ENCODE results near the gene MAST4.

The MAST4 gene

GRCh38 chr5:67090593-67090992 is 494.4 kb downstream of the MAST4 start:
- Histone ChIP-seq H3K9me3 (ENCODE audit: control insufficient read depth, insufficient read depth, low read depth, low read length) (no peaks in the 10 kb centered on the region), H3K36me3 (ENCODE audit: control insufficient read depth in 2 of 2, insufficient read depth in 1 of 2, low read length in 2 of 2) (no peaks in the 10 kb centered on the region), H3K27ac (ENCODE audit: extremely low read depth, low read depth, low read length) (no peak overlapping the region), H3K4me1 (ENCODE audit: control insufficient read depth, insufficient read depth, low read length) (peaks cover 7% of the 10 kb centered on the region), H3K4me3 (ENCODE audit: low read depth, low read length) (no peak overlapping the region)
- ChIA-PET POLR2A (no interaction called here), CTCF (interaction anchor here (0.6 kb wide), 1 partner anchor 17 kb away, joined by 3 read pairs; no protein-coding TSS in a partner anchor)
- TF ChIP-seq ZNF302 (tag by site-specific recombination; IDR thresholded peaks at IDR 0.05; ENCODE audit: low read depth), result no peak

- CTCF ChIA-PET, result no interaction called here
- Histone ChIP-seq H3K36me3 (ENCODE audit: control insufficient read depth in 2 of 2, insufficient read depth in 1 of 2, low read length in 2 of 2) (no peaks in the 10 kb centered on the region), H3K4me1 (ENCODE audit: control insufficient read depth, insufficient read depth, low read length) (peaks cover 14% of the 10 kb centered on the region), H3K27ac (ENCODE audit: extremely low read depth, low read depth, low read length) (no peak overlapping the region), H3K4me3 (ENCODE audit: low read depth, low read length) (no peak overlapping the region), H3K9me3 (ENCODE audit: control insufficient read depth, insufficient read depth, low read depth, low read length) (no peaks in the 10 kb centered on the region)
- POLR2A ChIA-PET, result no interaction called here
- no peak for TF ChIP-seq GLI4 (tag by site-specific recombination; IDR thresholded peaks at IDR 0.05)
- no peak for TF ChIP-seq ZNF292 (tag by site-specific recombination; IDR thresholded peaks at IDR 0.05; ENCODE audit: borderline replicate concordance, low read depth)
- TF ChIP-seq BCL11B (tag by site-specific recombination; IDR thresholded peaks at IDR 0.05; ENCODE audit: low read depth), result no peak
- TF ChIP-seq, protein P1, sequence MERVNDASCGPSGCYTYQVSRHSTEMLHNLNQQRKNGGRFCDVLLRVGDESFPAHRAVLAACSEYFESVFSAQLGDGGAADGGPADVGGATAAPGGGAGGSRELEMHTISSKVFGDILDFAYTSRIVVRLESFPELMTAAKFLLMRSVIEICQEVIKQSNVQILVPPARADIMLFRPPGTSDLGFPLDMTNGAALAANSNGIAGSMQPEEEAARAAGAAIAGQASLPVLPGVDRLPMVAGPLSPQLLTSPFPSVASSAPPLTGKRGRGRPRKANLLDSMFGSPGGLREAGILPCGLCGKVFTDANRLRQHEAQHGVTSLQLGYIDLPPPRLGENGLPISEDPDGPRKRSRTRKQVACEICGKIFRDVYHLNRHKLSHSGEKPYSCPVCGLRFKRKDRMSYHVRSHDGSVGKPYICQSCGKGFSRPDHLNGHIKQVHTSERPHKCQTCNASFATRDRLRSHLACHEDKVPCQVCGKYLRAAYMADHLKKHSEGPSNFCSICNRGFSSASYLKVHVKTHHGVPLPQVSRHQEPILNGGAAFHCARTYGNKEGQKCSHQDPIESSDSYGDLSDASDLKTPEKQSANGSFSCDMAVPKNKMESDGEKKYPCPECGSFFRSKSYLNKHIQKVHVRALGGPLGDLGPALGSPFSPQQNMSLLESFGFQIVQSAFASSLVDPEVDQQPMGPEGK (tag by site-specific recombination; IDR thresholded peaks at IDR 0.05), result no peak
- TF ChIP-seq ZSCAN16 (tag by site-specific recombination; IDR thresholded peaks at IDR 0.05), result no peak
These were observed 496.3 kb downstream of the MAST4 start for GRCh38 chr5:67092535-67092934.

DNA sequence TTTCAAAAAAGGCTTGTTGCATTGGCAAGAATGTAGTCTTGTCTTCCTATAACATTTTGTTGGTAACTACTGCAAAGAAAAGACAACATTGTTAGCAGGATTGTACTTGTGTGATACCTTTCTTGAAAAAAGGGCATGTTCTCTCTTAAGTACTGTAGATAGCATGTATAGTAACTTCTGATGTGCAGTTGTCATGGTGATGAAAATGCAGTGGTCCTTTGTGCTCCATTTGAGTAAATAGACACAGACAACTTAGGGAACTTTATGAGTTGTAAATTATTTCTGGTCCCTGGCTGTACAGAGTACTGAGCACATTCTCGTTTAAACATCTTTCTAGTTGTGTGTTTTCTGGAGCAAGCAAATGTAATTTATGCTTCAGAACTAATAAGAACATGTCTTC is 497.1 kb downstream of the MAST4 start:
- peaks cover 10% of the 10 kb centered on the region for H3K4me1 ChIP-seq (ENCODE audit: control insufficient read depth, insufficient read depth, low read length)
- H3K4me3 ChIP-seq (ENCODE audit: low read depth, low read length), result no peak overlapping the region
- TF ChIP-seq ZNF488 (tag by site-specific recombination; IDR thresholded peaks at IDR 0.05), result no peak
- no peaks in the 10 kb centered on the region for H3K9me3 ChIP-seq (ENCODE audit: control insufficient read depth, insufficient read depth, low read depth, low read length)
- ChIA-PET CTCF (no interaction called here), POLR2A (no interaction called here)
- no peaks in the 10 kb centered on the region for H3K36me3 ChIP-seq (ENCODE audit: control insufficient read depth in 2 of 2, insufficient read depth in 1 of 2, low read length in 2 of 2)
- no peak overlapping the region for H3K27ac ChIP-seq (ENCODE audit: extremely low read depth, low read depth, low read length)

DNA sequence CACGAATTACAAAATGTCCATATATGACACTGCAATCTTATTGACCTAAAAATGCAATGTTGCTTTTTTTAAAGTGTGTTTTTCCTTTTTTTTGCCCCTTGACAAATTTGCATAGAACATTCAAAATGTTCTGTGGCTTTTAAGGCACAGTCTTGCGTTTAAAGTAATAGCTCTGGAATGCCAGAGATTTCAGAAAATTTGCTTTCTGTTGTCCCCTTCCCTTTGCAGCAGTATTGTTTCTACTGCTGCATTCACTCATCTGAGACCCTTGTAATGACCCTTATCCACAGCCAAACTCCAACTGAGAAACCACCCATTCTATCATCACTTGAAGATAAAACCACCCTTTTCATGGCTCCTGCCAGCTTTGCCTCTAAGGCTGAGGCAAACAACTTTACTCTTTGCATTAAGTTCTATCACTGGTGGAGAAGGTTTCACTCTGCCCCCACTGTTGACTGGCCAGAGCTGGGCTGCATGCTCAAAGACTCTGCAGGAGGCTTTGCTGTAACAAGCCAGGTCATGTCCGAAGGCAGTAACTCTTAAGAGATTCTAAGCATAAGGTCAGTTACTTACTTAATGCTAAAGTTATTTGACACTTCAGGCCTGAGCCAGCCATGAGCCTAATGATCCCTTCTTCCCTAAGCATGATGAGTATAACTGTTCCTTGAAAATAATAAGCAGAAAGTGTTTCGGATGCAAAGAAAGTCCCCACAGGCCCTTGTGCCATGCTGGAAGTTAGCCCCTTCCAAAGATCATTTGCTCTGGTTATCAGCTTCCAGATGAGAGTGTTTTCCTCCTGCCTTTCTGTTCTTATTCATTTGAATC is 498.5 kb downstream of the MAST4 start:
- Histone ChIP-seq H3K4me1 (ENCODE audit: control insufficient read depth, insufficient read depth, low read length) (peaks cover 10% of the 10 kb centered on the region), H3K27ac (ENCODE audit: extremely low read depth, low read depth, low read length) (peak overlapping the region; percentile 51; the same call in 1 of the 2 replicates), H3K9me3 (ENCODE audit: control insufficient read depth, insufficient read depth, low read depth, low read length) (no peaks in the 10 kb centered on the region), H3K4me3 (ENCODE audit: low read depth, low read length) (no peak overlapping the region), H3K36me3 (ENCODE audit: control insufficient read depth in 2 of 2, insufficient read depth in 1 of 2, low read length in 2 of 2) (no peaks in the 10 kb centered on the region)
- ChIA-PET CTCF (interaction anchor here (0.6 to 1.0 kb wide), 3 partner anchors 80 to 1647 kb away, joined by 3 read pairs; no protein-coding TSS in a partner anchor), POLR2A (no interaction called here)
- TF ChIP-seq EGR2 (tag by site-specific recombination; IDR thresholded peaks at IDR 0.05; ENCODE audit: low read depth), result no peak
- TF ChIP-seq ZNF501 (tag by site-specific recombination; IDR thresholded peaks at IDR 0.05), result no peak
- peak; percentile 36; the same call in 1 of the 2 replicates for TF ChIP-seq ZNF366 (tag by site-specific recombination; conservative IDR thresholded peaks at IDR 0.05)
- no peak for TF ChIP-seq ZNF555 (tag by site-specific recombination; conservative IDR thresholded peaks at IDR 0.05)
- no peak for TF ChIP-seq ZNF148 (tag by site-specific recombination; IDR thresholded peaks at IDR 0.05; ENCODE audit: borderline replicate concordance)
- no peak for TF ChIP-seq ZNF214 (tag by site-specific recombination; IDR thresholded peaks at IDR 0.05; ENCODE audit: borderline replicate concordance)
- TF ChIP-seq ZNF292 (tag by site-specific recombination; IDR thresholded peaks at IDR 0.05; ENCODE audit: borderline replicate concordance, low read depth), result no peak
- no peak for TF ChIP-seq ZNF37A (tag by site-specific recombination; IDR thresholded peaks at IDR 0.05)
- TF ChIP-seq SP2 (tag by site-specific recombination; IDR thresholded peaks at IDR 0.05), result no peak
- TF ChIP-seq GLIS1 (tag by site-specific recombination; IDR thresholded peaks at IDR 0.05), result peak; percentile 74
- TF ChIP-seq ZNF169 (tag by site-specific recombination; IDR thresholded peaks at IDR 0.05), result no peak
- TF ChIP-seq ZNF701 (tag by site-specific recombination; IDR thresholded peaks at IDR 0.05), result no peak
- no peak for TF ChIP-seq REPIN1 (tag by site-specific recombination; IDR thresholded peaks at IDR 0.05; ENCODE audit: low read depth)
- TF ChIP-seq ZNF561 (tag by site-specific recombination; IDR thresholded peaks at IDR 0.05; ENCODE audit: borderline replicate concordance), result no peak
- TF ChIP-seq HOXA7 (CRISPR knock-in tag; IDR thresholded peaks at IDR 0.05; ENCODE audit: borderline replicate concordance), result no peak
- TF ChIP-seq ZNF777 (tag by site-specific recombination; IDR thresholded peaks at IDR 0.05; ENCODE audit: borderline replicate concordance), result no peak
